Stimulated activated CD8-positive, alpha-beta memory T cell treated with anti-CD3 and anti-CD28 coated beads, Interleukin-12 subunit alpha, Interleukin-12 subunit beta, amount 100 ng/mL, for 1 hour (primary cell): ENCODE data around the gene SDC3.

Source experiments
- DNase-seq: peaks from one replicate; pipeline ENCODE4 v3.0.0-alpha.2; 2020; ENCODE audit warnings: low read depth

Gene SDC3

DNA sequence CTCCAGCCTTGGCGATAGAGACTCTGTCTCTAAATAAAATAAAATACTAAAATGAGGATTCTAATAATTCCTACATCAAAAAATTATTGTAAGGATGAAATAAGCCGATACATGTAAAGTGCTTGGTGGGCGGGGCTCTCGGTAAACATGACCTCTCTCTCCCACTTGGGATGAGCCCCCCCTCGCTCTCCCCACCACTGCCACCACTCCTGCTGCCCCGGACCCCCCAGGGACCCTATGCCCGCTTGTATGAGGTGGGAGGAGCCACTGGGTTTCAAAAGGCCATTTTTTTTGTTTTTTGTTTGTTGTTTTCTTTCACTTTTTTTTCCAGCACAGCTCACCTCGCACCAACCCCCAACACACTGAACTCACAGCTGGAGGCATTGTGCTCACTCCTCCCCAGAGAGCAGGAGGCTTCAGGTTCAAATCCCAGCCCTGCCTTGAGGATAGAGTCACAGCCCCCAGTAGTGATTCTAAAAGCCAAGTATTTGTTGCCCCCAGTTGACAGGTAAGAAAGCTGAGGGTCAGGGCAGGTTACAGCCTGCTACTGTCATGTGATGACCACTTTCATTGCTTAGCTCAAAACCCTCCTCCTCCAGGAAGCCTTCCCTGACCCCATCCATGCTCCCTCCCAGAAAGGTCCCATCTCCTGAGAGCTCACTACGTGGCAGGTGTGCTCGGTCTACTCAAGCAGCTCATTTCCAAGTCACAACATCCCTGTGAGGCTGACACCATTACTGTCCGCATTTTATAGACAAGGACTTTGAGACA, 4.2 kb downstream of the SDC3 start:
- no peak for DNase-seq

DNA sequence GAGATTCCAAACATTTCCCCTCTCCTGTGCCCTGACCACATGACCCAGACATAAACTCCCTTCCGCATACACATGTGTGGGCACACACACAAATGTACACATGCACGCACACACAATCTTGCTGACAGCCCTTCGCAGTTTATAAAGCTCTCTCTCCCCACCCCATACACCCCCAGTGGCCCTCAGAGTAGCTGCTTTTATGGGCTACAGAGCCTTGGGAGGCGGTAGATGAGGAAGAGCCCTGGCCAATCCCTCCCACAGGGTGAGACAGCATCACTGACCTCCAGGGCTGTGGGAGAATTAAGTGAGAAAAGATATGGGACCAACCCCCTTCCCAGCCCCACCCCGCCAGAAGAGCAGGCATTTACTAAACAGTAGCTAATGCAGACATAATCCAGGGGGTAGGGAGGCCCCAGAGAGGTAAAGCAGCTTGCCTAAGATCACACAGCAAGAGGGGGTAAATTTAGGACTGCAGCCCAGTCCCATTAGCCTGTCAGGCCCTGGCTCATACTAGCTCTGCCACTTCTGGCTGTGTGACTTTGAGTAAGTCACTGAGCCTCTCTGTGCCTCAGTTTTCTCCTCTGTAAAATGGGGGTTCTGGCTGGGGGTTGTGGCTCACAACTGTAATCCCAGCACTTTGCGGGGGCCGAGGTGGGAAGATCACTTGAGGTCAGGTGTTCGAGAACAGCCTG, 5.1 kb downstream of the SDC3 start:
- DNase-seq = no peak

GRCh38 chr1:30902593-30903290, 5.8 kb downstream of the SDC3 start:
- DNase-seq = no peak

- DNase-seq = no peak
Measured at GRCh38 chr1:30901798-30902581, 6.6 kb downstream of the SDC3 start.

- DNase-seq = no peak
Measured at GRCh38 chr1:30900931-30901560, 7.5 kb downstream of the SDC3 start.

GRCh38 chr1:30900486-30900885, 8.1 kb downstream of the SDC3 start:
- DNase-seq = no peak

- no peak for DNase-seq
Measured at GRCh38 chr1:30899577-30900389, 8.8 kb downstream of the SDC3 start.

GRCh38 chr1:30898031-30898815, 10.3 kb downstream of the SDC3 start:
- no peak for DNase-seq

DNA sequence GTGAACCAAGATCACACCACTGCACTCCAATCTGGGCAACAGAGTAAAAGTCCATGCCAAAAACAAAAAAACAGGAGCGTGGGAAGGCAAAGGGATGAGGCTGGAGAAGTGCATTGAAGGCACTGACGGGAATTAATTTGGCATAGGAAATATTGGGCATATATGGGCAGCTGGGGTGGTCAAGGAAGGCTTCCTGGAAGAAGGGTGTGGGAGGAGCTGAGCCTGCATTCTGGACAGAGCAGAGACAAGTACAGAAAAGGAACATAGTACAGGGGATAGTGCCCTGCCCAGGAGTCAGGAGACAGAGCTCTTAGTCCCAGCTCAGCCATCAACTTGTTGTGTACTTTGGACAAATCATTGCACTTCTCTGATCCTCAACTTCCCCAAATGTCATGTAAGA, 11.7 kb downstream of the SDC3 start:
- no peak for DNase-seq

DNA sequence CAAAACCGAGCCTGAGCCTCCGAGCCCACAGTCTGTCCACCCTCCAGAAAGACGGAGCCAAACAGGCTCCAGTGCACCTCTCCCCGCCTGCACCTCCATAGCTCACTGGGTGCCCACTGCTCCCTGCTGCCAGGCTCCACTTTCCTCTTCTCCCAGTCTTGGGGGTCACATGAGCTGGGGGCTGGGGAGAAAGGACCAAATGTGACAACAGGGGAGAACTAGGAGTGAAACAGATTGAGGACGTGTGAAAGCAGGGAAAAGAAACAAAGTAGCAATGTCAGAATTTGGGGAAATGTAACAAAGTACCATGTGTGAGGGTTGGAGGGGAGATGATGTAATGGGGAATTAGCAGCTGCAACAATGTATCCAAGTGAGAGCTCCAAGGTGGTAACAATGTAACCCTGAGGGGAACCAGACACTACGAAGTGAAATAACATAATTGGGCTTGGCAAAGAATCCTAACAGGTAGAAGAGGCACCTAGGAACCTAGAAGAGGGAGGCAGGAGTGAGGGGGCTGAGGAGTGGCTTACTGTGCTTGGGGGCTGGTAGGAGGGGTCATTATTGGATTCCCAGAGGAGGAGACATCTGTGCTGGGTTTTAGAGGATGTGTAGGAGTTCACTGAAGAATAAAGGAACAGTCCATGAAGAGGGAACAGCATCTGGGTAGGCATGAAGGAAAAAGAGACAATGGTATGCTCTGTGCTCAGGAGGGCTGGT, 12.5 kb downstream of the SDC3 start:
- DNase-seq = no peak

GRCh38 chr1:30895382-30895943, 13.1 kb downstream of the SDC3 start:
- no peak for DNase-seq

DNA sequence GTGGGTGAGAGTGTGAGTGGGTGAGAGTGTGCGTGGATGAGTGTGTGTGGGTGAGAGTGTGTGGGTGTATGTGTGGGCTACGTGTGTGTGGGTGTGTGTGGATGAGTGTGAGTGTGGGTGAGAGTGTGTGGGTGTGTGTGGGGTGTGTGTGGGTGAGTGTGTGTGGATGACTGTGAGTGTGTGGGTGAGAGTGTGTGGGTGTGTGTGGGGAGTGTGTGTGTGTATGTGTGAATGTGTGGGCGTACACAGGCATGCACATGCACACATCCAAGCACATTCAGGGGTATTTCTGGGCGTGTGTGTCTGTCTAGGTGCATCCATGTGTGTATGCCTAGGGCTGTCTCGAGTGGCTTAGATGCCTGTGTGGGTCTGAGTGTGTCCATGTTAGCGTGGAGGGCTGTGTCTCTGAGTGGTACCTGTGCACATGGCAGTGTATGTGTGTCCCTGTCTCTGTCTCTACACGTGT, 14.0 kb downstream of the SDC3 start:
- DNase-seq = no peak

- DNase-seq = no peak
Measured at GRCh38 chr1:30893776-30894507, 14.6 kb downstream of the SDC3 start.

GRCh38 chr1:30892671-30893073, 15.9 kb downstream of the SDC3 start:
- no peak for DNase-seq

GRCh38 chr1:30891227-30891552, 17.4 kb downstream of the SDC3 start:
- DNase-seq = no peak

- no peak for DNase-seq
Measured at GRCh38 chr1:30890502-30891226, 17.9 kb downstream of the SDC3 start.

- no peak for DNase-seq
Measured at GRCh38 chr1:30889511-30889910, 19.0 kb downstream of the SDC3 start.

DNA sequence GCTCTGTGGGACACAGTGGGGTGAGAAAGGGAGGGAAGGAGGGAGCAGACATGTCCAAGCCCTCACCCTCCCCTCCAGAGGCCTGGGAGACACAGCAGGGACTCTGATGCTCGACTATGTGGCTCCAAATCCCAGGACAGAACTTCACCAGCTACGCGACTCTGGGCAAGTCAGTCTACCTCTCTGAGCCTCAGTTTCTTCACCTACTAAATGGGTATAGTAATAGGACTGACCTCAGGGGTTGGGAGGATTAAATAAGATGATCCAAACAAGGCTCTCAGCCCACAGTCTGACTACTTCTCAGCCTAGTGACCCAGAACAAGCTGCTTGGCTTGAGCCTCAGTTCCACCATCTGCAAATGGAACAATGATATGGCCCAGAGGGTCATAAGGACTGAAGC, 19.6 kb downstream of the SDC3 start:
- DNase-seq = no peak
